GM21825 (cell line): Measurements from ENCODE around the gene E4F1.
"Not testable (repeated sequence)": the region's sequence is repeated elsewhere in the genome, so short reads cannot be mapped to it uniquely, and the experiment has no call there.

Experiments
- ATAC-seq: cut with Tn5 transposase; IDR thresholded peaks from one replicate; pipeline ENCODE4 v1.9.1; 2021; ENCODE audit warnings: mild to moderate bottlenecking, moderate library complexity; ENCODE audit not compliant: unreplicated experiment

Gene E4F1

DNA sequence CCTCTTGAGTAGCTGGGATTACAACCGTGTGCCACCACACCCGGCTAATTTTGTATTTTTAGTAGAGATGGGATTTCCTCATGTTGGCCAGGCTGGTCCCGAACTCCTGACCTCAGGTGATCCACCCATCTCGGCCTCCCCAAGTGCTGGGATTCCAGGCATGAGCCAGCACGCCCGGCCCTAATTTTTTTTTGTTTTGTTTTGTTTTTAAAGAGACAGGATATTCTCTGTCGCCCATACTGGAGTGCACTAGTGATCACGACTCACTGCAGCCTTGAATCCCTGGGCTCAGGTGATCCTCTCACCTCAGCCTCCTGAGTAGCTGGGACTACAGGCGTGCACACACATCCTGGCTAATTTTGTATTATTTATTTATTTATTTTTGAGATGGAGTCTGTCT, 16.9 kb downstream of the E4F1 start:
- ATAC-seq: not testable (repeated sequence)

DNA sequence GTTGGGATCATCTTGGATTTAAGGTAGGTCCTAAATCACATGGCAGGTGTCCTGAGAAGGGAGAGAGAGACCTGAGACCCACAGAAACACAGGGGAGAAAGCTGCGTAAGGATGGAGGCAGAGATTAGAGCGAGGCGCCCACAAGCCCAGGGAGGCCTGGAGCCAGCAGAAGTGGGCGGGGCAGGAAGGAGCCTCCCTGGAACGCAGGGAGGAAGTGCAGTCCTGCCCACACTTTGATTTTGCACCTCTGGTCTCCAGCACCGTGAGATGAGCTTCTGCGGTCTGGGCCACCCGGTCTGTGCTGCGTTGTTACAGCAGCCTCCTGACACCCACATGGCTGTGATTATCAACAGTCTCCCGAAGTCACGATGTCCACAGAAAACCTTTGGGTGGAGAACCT, 19.2 kb downstream of the E4F1 start:
- ATAC-seq: no peak

- no peak for ATAC-seq
Measured at GRCh38 chr16:2243031-2243528, 19.7 kb downstream of the E4F1 start.

DNA sequence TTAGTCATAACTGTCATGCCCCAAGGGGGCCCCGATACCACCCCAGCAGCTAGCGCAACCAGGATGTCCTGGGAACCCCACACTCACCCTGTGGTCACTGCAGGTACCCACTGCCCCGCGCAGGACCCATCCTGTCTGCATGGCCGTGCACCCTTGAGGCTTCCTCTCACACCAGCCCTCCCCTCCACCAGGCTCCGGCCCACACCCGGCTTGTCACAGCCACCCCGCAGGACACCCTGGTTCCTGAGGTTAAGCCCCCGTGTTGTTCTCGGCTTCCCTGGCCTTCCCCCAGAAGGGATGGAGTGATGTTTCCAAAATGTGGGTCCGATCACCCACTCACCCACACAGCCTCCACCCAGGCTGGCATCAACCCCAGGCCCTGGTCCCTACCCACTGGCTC, 20.4 kb downstream of the E4F1 start:
- no peak for ATAC-seq

GRCh38 chr16:2244301-2244700, 20.9 kb downstream of the E4F1 start:
- ATAC-seq: no peak

GRCh38 chr16:2244926-2245795, 21.8 kb downstream of the E4F1 start:
- ATAC-seq: no peak

DNA sequence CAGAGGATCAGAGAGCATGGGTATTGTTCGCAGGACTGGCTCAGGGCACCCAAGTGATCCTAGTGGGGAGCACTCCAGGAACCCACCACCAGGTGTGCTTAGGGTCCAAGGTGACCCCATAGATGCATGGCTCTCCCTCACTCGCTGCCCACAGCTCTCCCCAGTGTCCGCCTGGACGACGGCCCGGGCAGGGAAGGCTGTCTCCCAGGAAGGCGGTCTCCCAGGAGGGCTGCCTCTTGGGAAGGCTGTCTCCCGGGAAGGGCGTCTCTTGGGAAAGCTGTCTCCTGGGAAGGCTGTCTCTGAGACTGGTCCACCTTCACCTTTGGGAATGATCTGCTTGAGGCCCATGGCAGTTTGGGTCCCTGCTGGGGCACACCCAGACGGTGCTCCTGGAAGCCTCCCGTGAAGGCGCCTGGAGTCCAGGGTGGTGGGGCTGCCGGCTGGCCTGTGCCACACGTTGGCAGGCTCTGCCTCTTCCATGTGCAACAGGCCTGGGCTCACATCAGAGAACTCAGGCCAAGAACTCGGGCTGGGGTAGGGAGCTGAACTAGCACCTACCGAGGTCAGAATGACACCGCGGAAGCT, 23.0 kb downstream of the E4F1 start:
- no peak for ATAC-seq

DNA sequence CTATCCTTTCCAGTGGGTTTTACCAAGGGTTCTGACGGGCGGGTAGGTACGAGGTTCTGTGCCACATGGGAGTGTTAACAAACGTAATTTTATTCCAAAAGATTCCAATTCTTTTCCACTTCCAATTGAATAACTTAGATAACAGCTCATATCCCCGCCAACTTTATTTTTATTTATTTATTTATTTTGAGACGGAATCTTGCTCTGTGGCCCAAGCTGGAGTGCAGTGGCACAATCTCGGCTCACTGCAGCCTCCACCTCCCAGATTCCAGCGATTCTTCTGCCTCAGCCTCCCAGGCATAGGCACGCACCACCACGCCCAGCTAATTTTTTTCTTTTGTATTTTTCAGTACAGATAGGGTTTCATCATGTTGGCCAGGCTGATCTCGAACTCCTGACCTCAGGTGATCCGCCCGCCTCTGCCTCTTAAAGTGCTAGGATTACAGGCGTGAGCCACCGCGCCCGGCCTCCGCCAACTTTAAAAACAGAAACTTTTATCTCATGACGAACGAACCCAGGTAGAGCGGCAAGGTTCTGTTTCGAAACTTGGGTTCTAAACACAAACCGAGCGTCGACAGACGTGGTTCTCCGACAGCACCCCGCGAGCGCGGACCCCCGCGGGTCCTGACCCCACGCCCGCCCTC, 27.4 kb downstream of the E4F1 start:
- ATAC-seq: no peak

DNA sequence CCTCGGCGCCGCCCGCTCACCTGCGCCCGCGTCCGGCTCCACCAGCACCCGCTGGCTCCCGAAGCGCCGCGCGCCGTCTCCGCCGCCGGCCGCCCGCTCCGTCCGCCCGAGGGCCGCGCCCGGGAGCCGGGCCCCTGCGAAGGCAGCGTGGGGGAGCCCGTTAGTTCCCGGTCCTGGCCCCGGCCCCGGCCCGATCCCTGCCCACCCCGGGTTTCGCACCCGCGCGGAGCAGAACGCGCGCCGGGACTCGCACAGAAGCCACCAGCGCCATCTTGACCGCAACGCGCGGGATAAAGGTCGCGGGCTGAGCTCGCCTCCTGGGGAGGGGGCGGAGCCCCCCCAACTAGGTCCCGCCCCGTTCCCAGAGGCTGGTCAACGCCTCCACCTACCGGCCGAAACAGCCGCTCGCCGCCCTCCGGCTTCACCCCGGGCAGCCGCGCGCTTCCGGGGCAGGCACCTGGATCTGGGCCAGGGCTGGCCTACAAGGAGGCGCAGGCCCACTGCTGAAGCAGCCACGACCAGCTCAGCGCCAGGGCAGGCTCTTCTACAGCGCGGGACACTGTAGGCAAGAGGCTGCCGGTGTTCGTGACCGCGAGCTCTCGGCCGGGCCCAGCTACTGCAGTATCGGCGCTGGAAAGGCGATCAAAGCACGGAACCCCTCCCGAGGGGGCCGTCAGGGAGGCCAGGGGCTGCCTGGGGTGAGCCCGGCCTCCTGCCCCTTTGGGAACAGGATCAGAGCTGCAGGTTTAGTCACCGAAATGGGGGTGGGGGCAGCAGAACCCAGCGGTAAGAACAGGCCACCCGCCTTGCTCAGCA, 28.1 kb downstream of the E4F1 start, which contains the start of gene ECI1:
TSS of gene ECI1 (minus strand) at position 292 of the 816 bp plus-strand sequence. CDS start at position 271, 21 bp downstream.
- ATAC-seq: peak; percentile 88

DNA sequence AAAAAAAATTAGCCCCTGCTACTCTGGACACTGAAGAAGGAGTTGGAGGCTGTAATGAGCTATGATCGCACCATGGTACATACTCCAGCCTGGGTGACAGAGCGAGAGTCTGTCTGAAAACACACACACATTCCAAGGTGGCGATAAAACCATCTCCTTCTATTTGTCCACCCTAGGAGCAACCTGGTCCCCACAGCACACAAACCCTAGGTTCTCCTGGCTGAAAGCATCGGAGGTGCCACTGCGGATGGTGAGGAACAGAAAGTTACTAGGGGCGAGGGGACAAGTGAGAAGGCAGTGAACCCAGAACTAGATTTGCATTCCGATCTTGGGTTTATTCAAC, 29.4 kb downstream of the E4F1 start:
- no peak for ATAC-seq

- no peak for ATAC-seq
Measured at GRCh38 chr16:2253293-2253692, 29.9 kb downstream of the E4F1 start.

GRCh38 chr16:2256531-2257140, 33.2 kb downstream of the E4F1 start:
- no peak for ATAC-seq

GRCh38 chr16:2257726-2258125, 34.3 kb downstream of the E4F1 start:
- no peak for ATAC-seq

DNA sequence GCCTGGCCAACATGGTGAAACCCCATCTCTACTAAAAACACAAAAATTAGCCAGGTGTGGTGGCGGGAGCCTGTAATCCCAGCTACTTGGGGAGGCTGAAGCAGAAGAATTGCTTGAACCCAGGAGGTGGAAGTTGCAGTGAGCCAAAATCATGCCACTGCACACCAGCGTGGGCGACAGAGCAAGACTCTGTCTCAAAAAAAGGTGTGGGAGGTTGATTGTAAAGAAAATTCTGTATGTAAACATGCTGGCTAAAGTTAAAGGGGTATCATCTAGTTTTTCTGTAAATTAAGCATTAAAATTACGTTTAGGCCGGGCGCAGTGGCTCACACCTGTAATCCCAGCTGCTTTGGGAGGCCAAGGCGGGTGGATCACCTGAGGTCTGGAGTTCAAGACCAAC, 35.1 kb downstream of the E4F1 start:
- not testable (repeated sequence) for ATAC-seq

DNA sequence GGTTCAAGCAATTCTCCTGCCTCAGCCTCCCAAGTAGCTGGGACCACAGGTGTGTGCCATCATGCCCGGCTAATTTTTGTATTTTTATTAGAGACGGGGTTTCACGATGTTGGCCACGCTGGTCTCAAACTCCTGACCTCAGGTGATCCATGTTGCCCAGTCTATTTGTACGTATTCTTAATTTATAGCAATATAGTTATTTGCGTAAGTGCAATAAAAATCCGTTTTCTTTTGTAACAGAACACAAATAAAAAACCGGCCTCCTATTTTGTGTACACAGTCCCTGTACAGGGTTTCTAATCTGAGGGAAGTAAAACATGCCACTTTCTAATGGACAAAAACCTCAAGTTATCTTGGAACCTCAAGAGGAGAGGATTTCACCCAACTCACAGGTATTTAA, 36.9 kb downstream of the E4F1 start:
- ATAC-seq: no peak

- not testable (repeated sequence) for ATAC-seq
Measured at GRCh38 chr16:2263026-2263425, 39.6 kb downstream of the E4F1 start.

DNA sequence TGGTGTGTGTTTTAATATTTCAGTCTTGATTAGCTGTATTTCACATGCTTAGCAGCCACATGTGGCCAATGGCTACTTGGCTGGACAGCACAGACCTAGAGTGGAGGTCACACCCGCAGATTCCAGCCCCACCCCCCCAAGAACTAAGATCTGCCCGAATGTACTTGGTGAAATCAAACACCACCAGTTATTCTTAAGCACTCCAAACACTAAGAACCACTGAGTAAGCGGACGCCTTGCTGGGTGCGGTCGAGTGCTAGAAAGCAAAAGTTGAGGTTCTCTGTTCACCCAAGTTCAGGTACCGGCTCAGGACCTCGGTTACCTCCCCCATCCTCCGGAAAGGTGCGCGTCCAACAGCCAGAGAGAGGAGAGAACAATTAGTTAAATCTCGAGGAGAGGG, 43.5 kb downstream of the E4F1 start:
- not testable (repeated sequence) for ATAC-seq

- ATAC-seq: peak; percentile 45
Measured at GRCh38 chr16:2267505-2267912, 44.1 kb downstream of the E4F1 start.

DNA sequence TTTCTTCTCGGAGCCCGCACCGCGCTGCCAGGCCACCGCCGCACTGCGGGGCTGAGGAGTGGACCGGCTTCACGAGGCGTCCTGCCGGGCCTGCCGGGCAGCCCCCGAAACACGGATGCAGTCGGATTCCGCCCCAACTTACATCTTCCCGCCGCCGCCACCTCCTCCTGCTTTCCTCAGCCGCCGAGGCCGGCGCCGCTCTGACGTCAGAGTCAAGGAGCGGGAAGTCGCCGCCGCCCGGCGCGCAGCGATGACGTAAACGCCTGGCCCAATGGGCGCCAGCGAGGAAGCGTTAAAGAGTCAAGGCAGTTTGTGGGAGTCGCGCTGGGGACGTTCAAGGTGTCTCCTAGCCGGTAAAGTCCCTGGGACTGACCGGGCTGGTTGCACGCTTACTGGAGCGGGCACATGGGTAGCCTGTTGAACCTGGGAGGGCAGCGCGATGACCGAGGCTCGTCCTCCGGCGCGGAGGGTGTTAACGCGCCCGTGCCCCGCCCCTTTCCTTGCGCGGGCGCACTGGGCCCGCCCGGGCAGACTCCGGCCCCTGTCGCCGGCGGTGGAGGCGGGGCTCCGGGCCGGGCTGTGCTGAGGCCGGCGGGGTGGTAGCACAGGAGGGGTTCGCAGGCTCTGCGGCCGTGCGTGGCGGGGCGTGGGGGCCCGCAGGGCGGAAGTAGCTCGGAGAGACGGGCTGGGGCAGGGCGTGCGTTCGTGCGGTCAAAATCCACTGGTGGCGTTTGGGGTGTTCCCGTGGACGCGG, 44.7 kb downstream of the E4F1 start, which contains the start of gene RNPS1:
TSS of gene RNPS1 (minus strand) at position 214 of the 754 bp plus-strand sequence. CDS start 3,483 bp downstream, outside the sequence.
- peak; percentile 77 for ATAC-seq

DNA sequence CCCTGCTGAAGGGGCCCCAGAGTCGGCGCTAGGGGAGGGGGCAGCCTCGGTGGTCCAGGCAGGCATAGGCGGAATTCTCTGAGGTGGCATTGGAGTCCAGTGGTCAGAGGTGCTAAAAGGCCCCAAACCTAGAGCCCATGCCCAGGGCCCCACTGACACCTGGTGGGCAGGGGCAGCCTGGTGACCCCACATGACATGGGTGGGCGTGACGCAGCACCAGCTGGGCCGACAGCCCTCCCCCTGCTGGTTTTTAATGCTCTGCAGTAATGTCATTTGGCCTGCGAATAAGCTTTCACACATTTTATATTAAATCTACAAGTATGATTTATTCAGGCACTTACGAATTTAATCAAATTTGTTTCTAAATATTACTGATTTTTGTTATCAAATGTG, 46.7 kb downstream of the E4F1 start:
- ATAC-seq: no peak
